ENCODE measurements around the gene ZNF574. TPM values are rescaled to one million over a fixed set of nuclear protein-coding genes. Genes with fewer than 3 reads are reported as not detected.

ZNF574 gene
- total RNA-seq, 4 donors from 2014 or later: 14.4 to 25.3 (median 17.1) TPM

Other genes starting within 250 kb of the ZNF574 start
- gene LYPD4, start 231.5 kb upstream of the ZNF574 start, total RNA-seq: not detected
- not detected for gene DMRTC2, start 231.1 kb upstream of the ZNF574 start, total RNA-seq
- 1,000 to 10,000 TPM in 2 of 4 donors, 100 to 1,000 TPM in 2; 673 to 1,241 (median 970) TPM for gene RPS19, start 215.9 kb upstream of the ZNF574 start, total RNA-seq
- gene CD79A, start 198.9 kb upstream of the ZNF574 start, total RNA-seq: under 1 TPM in 2 of 4 donors, not detected in 2; 0.40 to 0.99 TPM
- 10 to 100 TPM; 40.4 to 58.3 (median 51.4) TPM for gene ARHGEF1, start 193.0 kb upstream of the ZNF574 start, total RNA-seq
- not detected for gene ERFL, start 147.7 kb upstream of the ZNF574 start, total RNA-seq
- 100 to 1,000 TPM; 150 to 215 (median 201) TPM for gene RABAC1, start 116.8 kb upstream of the ZNF574 start, total RNA-seq
- 1 to 10 TPM in 2 of 4 donors, under 1 TPM in 1, not detected in 1; 0.81 to 2.6 (median 1.1) TPM for gene ATP1A3, start 81.9 kb upstream of the ZNF574 start, total RNA-seq
- gene GRIK5, start 6.0 kb upstream of the ZNF574 start, total RNA-seq: 10 to 100 TPM in 3 of 4 donors, 1 to 10 TPM in 1; 7.0 to 23.4 (median 12.3) TPM
- gene POU2F2, start 56.3 kb downstream of the ZNF574 start, total RNA-seq: 1 to 10 TPM in 3 of 4 donors, under 1 TPM in 1; 0.93 to 1.8 (median 1.5) TPM
- gene DEDD2, start 141.5 kb downstream of the ZNF574 start, total RNA-seq: 10 to 100 TPM; 31.1 to 39.3 (median 33.4) TPM
- gene ZNF526, start 144.1 kb downstream of the ZNF574 start, total RNA-seq: 10 to 100 TPM in 1 of 4 donors, 1 to 10 TPM in 3; 4.6 to 10.4 (median 7.8) TPM
- gene GSK3A, start 166.4 kb downstream of the ZNF574 start, total RNA-seq: 10 to 100 TPM; 30.8 to 51.0 (median 35.1) TPM
- 10 to 100 TPM; 28.4 to 46.4 (median 39.9) TPM for gene ERF, start 179.0 kb downstream of the ZNF574 start, total RNA-seq
- gene CIC, start 193.1 kb downstream of the ZNF574 start, total RNA-seq: 10 to 100 TPM; 31.4 to 69.4 (median 49.0) TPM
- gene PRR19, start 226.0 kb downstream of the ZNF574 start, total RNA-seq: under 1 TPM in 1 of 4 donors, not detected in 3; 0.93 TPM
- 10 to 100 TPM in 1 of 4 donors, 1 to 10 TPM in 2, under 1 TPM in 1; 0.93 to 13.6 (median 5.8) TPM for gene PAFAH1B3, start 226.5 kb downstream of the ZNF574 start, total RNA-seq
- gene TMEM145, start 237.1 kb downstream of the ZNF574 start, total RNA-seq: under 1 TPM in 1 of 4 donors, not detected in 3; 0.27 TPM
- 10 to 100 TPM; 13.9 to 44.4 (median 18.1) TPM for gene MEGF8, start 249.5 kb downstream of the ZNF574 start, total RNA-seq